Muscle layer of duodenum (tissue), 2 donors: ENCODE results near the gene SRGAP2C.

Source experiments
- H3K27ac ChIP-seq: one replicate; pipeline ENCODE4 v1.7.0; 2013; ENCODE audit warnings: mild to moderate bottlenecking, low read length
- H3K27me3 ChIP-seq: one replicate; pipeline ENCODE4 v1.7.0; 2013; ENCODE audit warnings: low read depth, mild to moderate bottlenecking, control low read depth, low read length
- H3K36me3 ChIP-seq, 2 donors: one replicate each; pipeline ENCODE4 v1.7.0; 2013; ENCODE audit warnings: low read length in 2 of 2, control low read depth in 1 of 2, mild to moderate bottlenecking in 1 of 2; ENCODE audit not compliant: insufficient read depth in 2 of 2, control insufficient read depth in 1 of 2
- H3K4me1 ChIP-seq, 2 donors: one replicate each; pipeline ENCODE4 v1.7.0; 2013; ENCODE audit warnings: low read length in 2 of 2, mild to moderate bottlenecking in 2 of 2, control low read depth in 1 of 2, moderate library complexity in 1 of 2; ENCODE audit not compliant: insufficient read depth in 2 of 2, control insufficient read depth in 1 of 2
- H3K4me3 ChIP-seq, 2 donors: one replicate each; pipeline ENCODE4 v1.7.0; 2013; ENCODE audit warnings: low read length in 2 of 2, low read depth in 1 of 2, mild to moderate bottlenecking in 1 of 2
- H3K9me3 ChIP-seq, 2 donors: one replicate each; pipeline ENCODE4 v1.7.0; 2013; ENCODE audit warnings: low read length in 2 of 2, control low read depth in 1 of 2, mild to moderate bottlenecking in 1 of 2; ENCODE audit not compliant: control insufficient read depth in 1 of 2
- donor health status: healthy.

SRGAP2C gene

DNA sequence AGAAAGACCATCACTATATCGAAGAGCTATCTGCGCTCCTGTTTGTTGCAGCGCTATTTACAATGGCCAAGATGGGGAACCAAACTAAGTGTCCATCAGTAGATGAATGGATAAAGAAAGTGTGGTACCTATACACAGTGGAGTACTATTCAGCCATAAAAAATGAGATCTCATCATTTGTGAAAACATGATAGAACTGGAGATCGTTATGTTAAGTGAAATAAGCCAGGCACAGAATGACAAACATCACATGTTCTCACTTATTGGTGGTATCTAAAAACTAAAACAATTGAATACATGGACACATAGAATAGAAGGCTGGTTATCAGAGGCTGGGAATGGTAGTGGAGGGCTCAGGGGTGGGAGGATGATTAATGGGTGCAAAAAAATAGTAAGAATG is 256.2 kb downstream of the SRGAP2C start:
- Histone ChIP-seq H3K9me3 (no peaks in the 10 kb centered on the region), H3K4me3 (no peak overlapping the region), H3K4me1 (no peaks in the 10 kb centered on the region)

More for the DNA sequence above, 256.2 kb downstream of the SRGAP2C start:
- H3K36me3 ChIP-seq: no peaks in the 10 kb centered on the region
- H3K27ac ChIP-seq: no peak overlapping the region
- H3K27me3 ChIP-seq: no peaks in the 10 kb centered on the region
